DMS 273 treated with DMSO at 0.1 percent for 48 hours (cell line): ENCODE measurements around the gene C2orf72.
"Not testable (repeated sequence)": the region's sequence is repeated elsewhere in the genome, so short reads cannot be mapped to it uniquely, and the experiment has no call there.

Experiments
- DNase-seq: peaks from one replicate; lab custom pipeline; 2025; lab: John Stamatoyannopoulos, UW

C2orf72 gene

DNA sequence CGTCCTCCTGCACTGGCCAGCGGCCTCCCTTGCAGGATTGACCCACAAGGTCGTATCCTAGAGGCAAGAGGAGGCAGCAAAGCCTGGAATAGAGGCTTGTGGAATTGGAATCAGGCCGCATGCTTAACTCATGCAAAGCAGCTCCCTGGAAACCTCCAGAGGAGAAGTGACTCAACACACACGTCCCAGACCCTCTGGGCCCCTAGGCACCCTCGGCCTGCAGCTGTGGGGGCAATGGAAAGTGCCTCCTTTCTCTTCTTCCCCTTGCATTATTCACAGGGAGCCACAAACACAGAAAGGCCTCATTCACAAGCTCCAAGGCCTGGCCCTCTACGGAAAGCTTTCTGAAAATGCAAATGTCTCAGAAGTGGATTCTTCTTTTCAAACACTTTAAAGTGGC lies 21.8 kb upstream of the C2orf72 start:
- no peak for DNase-seq

- no peak for DNase-seq
Measured at GRCh38 chr2:231015926-231016325, 21.4 kb upstream of the C2orf72 start.

DNA sequence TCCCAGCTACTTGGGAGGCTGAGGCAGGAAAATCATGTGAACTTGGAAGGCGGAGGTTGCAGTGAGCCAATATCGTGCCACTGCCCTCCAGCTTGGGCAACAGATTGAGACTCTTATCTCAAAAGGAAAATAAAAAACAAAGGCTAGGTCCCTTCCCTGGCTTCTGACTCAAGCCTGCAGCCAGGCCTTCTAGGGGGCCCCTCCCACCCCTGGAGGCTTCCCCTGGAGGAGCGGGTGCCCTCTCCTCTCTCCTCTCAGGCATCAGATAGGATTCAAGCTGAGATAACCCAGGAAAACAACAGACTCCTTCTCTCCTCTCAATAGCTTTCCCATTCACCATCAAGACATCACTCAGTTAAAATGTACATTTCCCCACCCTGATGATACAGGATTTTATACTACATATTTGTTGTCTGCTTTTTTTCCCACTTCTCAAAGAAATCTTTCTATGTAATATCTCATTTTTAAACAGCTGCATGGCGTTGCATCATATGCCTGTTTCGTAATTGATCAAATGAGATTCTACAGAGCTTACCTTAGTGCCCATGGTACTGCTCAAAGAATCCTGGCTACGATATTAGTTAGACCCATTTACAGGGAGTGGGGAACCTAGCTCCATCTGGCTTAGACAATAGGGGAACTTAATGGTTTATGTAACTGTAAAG lies 20.6 kb upstream of the C2orf72 start:
- DNase-seq: no peak

DNA sequence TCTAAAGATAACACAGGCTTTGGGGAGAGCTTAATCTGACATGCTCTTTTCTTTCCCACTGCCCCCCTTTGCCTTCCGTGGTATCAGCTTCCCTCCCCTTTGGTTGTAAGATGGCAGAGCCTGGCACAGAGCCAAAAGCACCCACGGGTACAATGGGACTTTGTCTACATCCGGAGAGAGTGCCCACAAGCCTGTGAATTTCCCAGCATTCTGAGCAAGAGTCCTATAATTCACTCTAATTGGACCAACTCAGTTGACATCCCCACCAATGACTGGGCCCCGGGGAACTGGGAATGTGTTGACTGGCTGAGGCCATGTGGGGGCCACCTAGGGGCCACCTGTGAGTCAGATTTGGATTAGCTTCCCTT lies 20.1 kb upstream of the C2orf72 start:
- DNase-seq: no peak

- DNase-seq: no peak
Measured at GRCh38 chr2:231018184-231018583, 19.1 kb upstream of the C2orf72 start.

DNA sequence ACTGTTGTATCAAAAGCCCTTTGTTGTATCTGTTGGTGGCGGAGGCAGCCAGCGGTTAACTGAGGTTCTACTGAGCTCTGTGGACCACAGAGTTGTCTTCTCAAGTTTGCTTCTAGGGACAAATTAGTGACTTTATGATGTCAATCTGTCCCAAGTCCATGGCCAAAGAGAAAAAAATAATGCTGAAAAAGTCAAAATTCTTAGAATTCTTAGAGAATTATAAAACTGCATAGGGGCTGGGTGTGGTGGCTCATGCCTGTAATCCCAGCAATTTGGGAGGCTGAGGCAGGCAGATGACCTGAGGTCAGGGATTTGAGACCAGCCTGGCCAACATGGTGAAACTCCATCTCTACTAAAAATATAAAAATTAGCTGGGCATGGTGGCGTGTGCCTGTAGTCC lies 12.3 kb upstream of the C2orf72 start:
- DNase-seq: not testable (repeated sequence)

DNA sequence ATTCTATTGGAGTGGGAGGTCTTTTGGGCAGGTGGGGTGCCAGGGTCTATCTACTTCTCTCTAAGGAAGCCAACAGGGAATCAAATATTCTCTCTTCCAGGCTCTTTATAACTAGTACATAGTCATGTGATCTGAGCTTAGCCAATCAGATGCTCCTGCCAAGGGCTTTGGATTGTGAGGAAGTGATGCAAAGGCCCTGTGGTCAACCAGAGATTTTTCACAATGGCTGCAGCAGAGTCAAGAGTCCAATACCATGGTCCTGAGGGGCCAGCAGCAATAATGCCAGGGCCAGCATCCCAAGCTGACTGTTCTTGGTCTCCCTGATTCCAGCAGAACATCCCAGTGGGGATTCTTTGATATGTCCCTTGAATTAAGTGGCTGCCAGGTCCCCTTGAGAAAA lies 8.4 kb upstream of the C2orf72 start:
- DNase-seq: no peak

DNA sequence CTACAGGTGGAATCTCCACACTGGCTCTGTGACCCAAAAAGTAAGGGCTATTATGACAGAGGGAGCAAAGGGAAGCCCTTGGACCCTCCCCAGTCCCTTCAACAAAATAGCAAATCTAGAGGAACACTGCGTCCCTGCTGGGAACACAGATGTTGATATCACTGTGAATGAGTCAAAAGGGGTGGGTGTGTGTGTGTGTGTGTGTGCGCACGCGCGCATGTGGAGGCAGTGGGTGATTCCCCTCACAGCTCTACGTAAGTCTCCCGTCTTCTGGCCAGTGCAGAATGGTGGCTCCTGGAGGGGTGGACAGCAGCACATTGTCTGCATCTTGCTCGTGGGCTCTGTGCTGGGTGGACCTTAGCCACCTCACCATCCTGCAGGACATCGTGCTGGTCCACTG lies 7.8 kb upstream of the C2orf72 start:
- no peak for DNase-seq

DNA sequence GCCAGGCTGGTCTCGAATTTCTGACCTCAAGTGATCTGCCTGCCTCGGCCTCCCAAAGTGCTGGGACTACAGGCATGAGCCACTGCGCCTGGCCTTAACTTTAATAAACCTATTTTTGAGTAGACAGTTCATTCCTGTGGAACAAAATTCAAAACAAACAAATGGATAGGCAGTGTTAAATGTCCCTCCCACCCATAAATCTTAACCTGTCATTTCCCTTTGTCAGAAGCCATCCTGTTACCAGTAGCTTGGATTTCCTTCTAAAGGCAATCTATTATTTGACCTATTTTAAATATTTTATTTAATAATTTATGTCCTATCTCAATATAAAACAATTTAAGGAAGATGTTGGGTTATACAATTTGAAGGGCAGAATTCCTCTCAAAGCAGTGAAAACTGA lies 6.6 kb upstream of the C2orf72 start:
- no peak for DNase-seq

GRCh38 chr2:231032575-231033140 lies 4.7 kb upstream of the C2orf72 start:
- no peak for DNase-seq

DNA sequence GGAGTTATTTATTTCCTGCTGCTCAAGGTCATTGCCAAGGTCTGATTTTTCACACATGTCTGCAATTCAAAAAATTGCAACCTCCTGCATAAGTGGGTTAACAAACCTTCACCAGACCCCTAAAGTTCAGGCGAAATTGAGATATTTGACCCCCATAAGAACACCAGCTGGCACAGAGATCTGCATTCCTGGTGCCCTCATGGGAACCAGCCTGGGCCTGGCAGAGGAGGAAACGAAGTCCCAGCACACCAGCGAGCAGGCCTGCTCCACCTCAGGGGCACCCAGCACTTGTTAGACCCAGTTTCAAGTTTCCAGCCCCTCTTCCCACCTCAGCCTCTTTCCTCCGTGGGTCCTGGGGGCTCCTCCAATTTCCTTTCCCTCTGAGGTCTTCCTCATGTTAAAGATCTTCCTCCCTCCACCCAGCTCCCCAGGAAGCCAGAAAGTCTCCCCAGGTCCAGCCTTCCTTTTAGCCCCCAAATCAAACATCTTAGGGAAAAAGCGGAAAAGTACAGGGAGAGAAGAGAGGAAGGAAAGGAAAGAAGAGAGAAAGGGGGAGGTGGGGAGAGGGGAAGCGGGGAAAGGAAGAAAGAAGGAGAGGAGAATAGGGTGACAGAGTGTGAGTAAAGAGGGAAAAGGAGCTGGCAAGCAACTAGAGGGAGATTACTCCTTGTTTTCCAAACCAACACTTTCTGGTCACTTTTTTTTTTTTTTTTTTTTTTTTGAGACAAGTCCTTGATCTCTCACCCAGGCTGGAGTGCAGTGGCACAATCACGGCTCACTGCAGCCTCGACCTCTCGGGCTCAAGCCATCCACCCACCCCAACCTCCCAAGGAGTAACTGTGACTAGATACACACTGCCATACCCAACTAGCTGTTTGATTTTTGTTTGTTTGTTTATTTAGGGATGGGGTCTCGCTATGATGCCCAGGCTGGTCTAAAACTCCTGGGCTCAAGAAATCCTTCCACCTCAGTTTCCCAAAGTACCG lies 3.9 kb upstream of the C2orf72 start:
- no peak for DNase-seq

DNA sequence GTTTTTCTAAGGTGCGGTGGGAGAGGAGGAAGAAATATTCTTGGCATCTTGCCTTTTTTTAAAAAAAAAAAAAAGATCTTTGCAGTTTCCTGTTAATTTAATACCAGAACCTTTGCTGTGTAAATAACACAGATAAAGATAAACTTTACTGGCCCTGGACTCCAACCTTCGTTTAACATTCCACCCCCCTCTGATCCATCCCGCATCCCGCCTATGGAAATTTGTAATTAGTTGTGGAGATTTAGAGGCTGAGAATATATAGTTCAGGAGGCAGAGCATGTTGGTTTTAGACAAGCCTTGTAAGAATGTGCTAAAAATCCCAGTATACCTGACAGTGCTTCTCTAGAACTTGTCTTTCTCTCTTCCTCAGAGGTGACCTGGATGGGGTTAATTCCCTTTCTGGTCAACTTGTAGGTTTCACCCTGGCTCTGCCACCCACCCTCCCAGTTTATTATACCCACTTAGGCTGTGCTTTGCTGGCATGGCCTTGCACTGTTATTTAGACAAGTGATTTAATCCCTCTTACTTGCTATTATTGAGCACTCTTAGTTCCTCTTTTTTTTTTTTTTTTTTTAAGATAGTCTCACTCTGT lies 2.9 kb upstream of the C2orf72 start:
- no peak for DNase-seq

GRCh38 chr2:231036131-231036530 lies 1.2 kb upstream of the C2orf72 start:
- no peak for DNase-seq

DNA sequence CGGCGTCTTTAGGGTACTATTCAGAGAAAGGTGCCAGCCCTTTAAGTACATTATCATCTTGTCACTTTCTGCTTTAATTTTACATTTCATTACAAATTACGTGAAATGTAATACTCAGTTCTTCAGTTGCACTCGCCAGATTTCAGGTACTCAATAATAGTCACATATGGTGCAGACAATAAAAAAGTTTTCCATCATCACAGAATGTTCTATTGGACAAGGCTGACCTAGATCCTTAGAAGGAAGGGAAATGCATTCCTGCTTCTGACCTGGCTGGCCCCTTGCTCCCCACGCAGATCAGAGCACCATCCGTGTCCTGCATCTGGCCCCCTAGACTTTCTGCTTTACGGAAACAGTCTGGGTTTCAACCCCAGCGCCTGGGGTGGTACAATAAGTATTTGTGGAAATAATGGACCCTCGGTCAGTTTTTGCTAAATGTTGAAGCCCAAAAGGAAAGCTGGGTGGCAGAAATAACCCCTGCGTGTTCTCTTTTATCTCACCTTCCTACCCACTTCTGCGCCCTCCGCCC lies 681 bp upstream of the C2orf72 start:
- no peak for DNase-seq

GRCh38 chr2:231037731-231038482 lies 584 bp downstream of the C2orf72 start:
- DNase-seq: no peak

DNA sequence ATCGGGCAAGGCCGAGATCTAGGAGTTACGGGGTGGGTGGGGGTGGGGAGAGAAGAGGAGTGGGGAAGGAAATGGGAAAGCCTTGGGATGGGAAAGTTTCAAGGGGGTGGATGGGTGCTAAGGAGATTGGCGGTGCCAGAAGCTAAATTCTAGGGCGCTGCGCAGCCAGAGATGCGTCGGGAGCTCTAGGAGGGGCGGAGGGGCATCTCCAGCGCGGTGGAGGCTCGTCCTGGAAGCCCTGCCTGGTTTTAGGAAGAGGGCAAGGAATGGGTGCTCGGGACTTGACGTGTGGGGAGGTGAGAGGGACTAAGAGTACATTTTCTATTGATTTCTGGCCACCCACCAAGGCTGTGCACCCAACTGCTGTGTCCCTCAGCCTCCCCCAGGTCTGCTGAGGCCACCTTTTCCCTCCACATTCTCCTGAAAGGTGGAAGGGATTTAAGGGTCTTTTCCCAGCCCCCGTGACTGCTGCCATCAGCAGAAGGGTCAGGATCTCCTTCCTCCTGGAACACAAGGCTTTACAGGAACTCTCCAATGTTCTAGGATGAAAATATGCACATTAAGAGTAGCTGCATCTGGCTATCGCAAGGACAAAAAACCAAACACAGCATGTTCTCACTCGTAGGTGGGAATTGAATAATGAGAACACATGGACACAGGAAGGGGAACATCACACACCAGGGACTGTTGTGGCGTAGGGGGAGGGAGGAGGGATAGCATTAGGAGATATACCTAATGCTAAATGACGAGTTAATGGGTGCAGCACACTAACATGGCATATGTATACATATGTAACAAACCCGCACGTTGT lies 1.4 kb downstream of the C2orf72 start:
- no peak for DNase-seq

GRCh38 chr2:231039294-231039664 lies 2.0 kb downstream of the C2orf72 start:
- no peak for DNase-seq

DNA sequence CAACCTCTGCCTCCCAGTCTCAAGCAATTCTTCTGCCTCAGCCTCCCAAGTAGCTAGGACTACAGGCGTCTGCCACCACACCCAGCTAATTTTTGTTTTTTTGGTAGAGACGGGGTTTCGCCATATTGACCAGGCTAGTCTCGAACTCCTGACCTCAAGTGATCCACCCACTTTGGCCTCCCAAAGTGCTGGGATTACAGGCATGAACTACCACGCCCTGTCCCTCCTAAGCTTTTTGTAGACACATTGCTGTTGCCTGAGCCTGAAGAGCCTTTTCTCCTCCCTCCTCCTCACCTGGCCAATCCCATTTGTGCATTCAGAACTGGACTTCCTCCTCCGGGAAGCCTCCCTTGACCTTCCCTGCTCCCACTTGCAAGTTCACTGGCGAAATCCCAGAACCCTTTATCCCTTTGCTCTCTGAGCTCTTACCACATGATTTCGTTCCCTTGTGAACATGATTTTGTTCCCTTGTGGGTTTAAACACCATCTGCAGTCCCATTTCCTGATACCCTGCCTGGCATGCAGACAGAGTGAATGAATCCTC lies 2.6 kb downstream of the C2orf72 start:
- no peak for DNase-seq

GRCh38 chr2:231041061-231041689 lies 3.9 kb downstream of the C2orf72 start:
- DNase-seq: no peak

DNA sequence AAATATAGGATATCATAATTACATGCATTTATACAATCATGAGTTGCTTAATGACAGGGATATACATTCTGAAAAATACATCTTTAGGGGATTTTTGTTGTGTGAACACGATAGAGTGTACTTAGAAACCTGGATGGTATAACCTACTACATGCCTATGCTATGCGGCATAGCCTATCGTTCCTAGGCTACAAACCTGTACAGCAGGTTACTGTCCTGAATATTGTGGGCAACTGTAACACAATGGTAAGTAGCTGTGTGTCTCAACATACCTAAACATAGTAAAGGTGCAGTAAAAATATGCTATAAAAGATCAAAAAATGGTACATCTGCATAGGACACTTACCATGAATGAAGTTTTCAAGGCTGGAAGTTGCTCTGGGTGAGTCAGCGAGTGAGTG lies 6.5 kb downstream of the C2orf72 start:
- no peak for DNase-seq
